Cardiac fibroblast (primary cell): Measurements from ENCODE around the gene MFAP2.
A peak's percentile ranks its signal among the peaks of the same experiment; 100 is the strongest.
"Not testable (repeated sequence)": the region's sequence is repeated elsewhere in the genome, so short reads cannot be mapped to it uniquely, and the experiment has no call there.

Source experiments
- DNase-seq, 2 donors: peaks; one replicate each; pipeline versions ENCODE4 v3.0.0 to v3.0.0-alpha.2; 2010; ENCODE audit warnings: low read depth in 2 of 2
- H3K4me3 ChIP-seq, 2 donors: replicated peaks in 1 of 2; 1 replicate in 1 of 2; 2 replicates in 1 of 2; pipeline ENCODE4 v1.5.1; 2011; ENCODE audit warnings: low read depth in 2 of 2, low read length in 2 of 2, mild to moderate bottlenecking in 2 of 2, moderate library complexity in 1 of 2
- TF ChIP-seq, protein P1 (sequence below): IDR thresholded peaks from one replicate; pipeline ENCODE4 v1.5.1; 2011; ENCODE audit warnings: low read depth, mild to moderate bottlenecking, low read length, inconsistent platforms

The MFAP2 gene

DNA sequence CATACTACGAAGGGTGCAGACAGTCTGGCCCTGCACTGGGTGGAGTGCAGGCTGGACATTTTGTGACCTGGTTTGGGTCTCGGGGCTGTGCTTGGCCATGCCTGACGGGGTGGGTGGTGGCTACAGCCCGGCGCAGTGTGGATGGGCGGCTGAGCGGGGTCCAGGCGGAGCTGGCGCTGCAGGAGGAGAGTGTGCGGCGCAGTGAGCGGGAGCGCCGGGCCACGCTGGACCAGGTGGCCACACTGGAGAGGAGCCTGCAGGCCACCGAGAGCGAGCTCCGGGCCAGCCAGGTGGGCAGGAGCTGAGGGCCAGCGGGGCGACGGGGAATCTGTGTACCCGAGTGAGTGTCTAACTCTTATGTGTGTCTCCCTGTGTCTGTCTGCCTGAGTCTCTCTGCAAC lies 14.1 kb downstream of the MFAP2 start:
- DNase-seq, result no peak
- TF ChIP-seq, protein P1, sequence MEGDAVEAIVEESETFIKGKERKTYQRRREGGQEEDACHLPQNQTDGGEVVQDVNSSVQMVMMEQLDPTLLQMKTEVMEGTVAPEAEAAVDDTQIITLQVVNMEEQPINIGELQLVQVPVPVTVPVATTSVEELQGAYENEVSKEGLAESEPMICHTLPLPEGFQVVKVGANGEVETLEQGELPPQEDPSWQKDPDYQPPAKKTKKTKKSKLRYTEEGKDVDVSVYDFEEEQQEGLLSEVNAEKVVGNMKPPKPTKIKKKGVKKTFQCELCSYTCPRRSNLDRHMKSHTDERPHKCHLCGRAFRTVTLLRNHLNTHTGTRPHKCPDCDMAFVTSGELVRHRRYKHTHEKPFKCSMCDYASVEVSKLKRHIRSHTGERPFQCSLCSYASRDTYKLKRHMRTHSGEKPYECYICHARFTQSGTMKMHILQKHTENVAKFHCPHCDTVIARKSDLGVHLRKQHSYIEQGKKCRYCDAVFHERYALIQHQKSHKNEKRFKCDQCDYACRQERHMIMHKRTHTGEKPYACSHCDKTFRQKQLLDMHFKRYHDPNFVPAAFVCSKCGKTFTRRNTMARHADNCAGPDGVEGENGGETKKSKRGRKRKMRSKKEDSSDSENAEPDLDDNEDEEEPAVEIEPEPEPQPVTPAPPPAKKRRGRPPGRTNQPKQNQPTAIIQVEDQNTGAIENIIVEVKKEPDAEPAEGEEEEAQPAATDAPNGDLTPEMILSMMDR, result no peak
- H3K4me3 ChIP-seq, result no peak overlapping the region

DNA sequence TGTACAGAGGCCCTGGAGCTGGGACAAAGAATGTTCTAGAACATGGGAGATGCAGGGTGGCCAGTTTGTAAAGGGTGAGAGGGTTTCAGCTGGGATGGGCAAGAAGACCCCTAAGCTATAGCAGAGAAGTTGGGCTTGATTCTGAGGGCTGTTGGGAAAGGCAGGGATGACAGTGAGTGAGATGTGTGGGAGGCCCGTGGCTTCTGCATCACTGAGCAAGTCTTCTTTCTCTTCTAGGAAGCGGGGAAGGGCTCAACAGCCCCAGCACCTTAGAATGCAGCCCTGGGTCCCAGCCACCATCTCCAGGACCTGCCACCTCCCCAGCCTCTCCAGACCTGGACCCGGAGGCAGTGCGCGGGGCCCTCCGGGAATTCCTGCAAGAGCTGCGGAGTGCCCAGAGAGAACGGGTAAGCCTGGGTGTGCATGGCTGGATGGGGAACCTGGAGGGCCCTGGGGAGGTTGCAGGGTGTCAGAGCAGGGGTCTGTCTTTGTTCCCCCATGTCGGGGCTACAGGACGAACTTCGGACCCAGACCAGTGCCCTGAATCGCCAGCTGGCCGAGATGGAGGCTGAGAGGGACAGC lies 14.8 kb downstream of the MFAP2 start:
- DNase-seq, result no peak
- TF ChIP-seq, protein P1, result no peak
- no peak overlapping the region for H3K4me3 ChIP-seq

DNA sequence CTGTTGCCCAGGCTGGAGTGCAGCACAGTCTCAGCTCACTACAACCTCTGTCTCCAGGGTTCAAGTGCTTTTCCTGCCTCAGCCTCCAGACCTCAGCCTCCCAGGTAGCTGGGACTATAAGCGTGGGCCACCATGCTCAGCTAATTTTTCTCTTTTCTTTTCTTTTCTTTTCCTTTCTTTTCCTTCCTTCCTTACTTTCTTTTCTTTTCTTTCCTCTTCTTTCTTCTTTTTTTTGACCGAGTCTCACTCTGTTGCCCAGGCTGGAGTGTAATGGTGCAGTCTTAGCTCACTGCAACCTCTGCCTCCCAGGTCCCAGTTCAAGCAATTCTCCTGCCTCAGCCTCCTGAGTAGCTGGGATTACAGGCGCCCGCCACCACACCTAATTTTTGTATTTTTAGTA lies 16.3 kb downstream of the MFAP2 start:
- not testable (repeated sequence) for H3K4me3 ChIP-seq, DNase-seq

DNA sequence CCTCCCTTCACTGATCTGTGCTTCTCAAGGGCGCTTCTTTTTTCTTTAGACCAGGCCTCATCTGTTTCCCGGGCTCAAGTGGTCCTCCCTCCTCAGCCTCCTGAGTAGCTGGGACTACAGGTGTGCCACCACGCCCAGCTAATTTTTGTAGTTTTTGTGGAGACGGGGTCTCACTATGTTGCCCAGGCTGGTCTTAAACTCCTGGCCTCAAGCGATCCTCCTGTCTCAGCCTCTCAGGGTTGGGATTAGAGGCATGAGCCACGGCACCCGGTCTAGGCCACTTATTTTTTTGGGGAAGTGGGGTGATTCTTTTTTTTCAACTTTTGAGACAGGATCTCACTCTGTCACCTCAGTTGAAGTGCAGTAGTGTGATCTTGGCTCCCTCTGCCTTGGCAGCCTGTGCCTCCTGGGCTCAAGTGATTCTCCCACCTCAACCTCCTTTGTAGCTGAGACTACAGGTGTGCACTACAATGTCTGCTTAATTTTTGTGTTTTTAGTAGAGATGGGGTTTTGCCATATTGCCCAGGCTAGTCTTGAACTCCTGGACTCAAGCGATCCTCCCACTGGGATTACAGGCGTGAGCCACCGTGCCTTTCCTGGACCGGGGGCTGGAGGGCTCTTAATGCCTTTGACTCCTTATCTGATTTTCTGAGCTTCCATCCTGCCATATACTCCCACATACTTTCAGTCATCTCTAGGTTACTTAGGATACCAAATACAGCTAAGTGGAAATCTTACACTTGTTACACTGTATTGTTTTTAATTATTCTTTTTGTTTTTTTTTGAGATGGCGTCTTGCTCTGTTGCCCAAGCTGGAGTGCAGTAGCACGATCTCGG lies 18.9 kb downstream of the MFAP2 start:
- H3K4me3 ChIP-seq, result peak overlapping the region; percentile 5 to 47
- no peak for DNase-seq
- TF ChIP-seq, protein P1, result no peak

DNA sequence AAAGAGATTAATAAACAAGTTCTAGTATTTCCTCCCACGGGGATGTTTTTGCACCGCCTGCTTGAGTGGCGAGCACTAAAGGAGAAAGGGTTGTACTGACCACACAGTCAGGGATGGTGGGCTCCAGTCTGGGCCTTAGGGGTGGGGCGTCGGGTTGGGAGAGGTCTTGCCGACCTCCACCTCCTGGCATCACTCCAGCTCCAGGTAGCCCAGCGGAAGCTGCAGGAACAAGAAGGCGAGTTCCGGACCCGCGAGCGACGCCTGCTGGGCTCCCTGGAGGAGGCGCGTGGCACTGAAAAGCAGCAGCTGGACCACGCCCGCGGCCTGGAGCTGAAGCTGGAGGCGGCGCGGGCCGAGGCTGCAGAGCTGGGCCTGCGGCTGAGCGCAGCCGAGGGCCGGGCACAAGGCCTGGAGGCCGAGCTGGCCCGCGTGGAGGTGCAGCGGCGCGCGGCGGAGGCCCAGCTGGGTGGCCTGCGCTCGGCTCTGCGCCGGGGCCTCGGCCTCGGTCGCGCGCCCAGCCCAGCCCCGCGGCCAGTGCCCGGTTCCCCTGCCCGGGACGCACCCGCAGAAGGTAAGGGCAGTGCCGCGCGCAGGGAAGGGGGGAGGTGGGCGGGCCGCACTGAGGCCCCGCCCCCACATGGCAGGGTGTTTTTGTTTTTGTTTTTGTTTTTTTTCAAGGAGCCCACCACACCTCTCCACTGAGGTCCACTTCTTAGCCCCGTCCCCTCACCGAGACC lies 19.7 kb downstream of the MFAP2 start:
- TF ChIP-seq, protein P1, result peak; percentile 73
- peak; percentile 79 to 82 for DNase-seq
- H3K4me3 ChIP-seq, result peak overlapping the region; percentile 5 to 47

DNA sequence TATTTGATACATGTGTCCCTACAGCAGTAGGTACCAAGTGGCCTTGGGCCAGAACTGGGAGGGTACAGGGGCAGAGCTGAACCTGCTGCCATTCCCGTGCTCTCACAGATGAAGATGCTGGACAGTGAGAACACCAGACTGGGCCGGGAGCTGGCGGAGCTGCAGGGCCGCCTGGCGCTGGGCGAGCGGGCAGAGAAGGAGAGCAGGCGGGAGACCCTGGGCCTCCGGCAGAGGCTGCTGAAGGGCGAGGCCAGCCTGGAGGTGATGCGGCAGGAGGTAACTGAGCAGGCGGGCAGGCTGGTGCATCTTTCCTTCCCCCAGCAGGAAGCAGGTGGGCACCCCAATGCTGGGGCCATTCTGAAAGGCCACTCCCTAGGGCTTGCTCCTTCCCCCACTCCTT lies 21.9 kb downstream of the MFAP2 start:
- no peak for DNase-seq
- TF ChIP-seq, protein P1, result no peak
- no peak overlapping the region for H3K4me3 ChIP-seq

DNA sequence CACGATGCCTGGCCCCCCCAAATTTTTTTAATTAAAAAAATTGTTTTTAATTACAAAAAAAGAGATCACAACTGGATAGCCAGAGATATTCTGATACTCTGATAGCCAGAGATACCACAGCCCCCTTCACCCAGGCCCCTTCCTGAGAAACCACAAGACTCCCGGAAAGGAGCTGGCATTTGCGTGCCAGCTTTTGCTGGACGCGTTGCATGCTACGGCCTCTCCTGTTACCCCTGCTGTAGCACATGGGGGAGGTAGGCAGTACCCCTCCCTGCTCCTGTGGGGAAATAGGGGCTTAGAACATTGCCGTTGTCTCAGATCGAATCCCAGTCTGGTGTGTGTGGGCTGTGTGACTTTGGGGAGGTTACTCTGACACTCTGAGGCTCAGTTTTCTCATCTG lies 22.7 kb downstream of the MFAP2 start:
- DNase-seq, result no peak
- TF ChIP-seq, protein P1, result no peak
- no peak overlapping the region for H3K4me3 ChIP-seq
